AG04450 (cell line): ENCODE measurements around the gene MALRD1. TPM values are rescaled to one million over a fixed set of nuclear protein-coding genes. Genes with fewer than 3 reads are reported as not detected.

Source experiments
- CTCF ChIA-PET: fragments of 300-600, 350-600 bp; formaldehyde crosslinking; extraction: SDS; loops from one replicate; lab custom pipeline; 2022; ENCODE audit warnings: antibody characterized with exemption, inconsistent platforms; lab: Charles Lee
- POLR2A ChIA-PET: fragments of 350-600 bp; formaldehyde crosslinking; extraction: SDS; loops from one replicate; lab custom pipeline; 2021; ENCODE audit warnings: antibody characterized with exemption, inconsistent platforms; lab: Yijun Ruan, JAX
- DNase-seq: peaks from one replicate; pipeline ENCODE4 v3.0.0-alpha.2; 2011; ENCODE audit warnings: low read depth, low spot score
- H3K27ac ChIP-seq: one replicate; pipeline ENCODE4 v1.5.1; 2012; ENCODE audit warnings: low read depth, low read length, control low read depth
- H3K27me3 ChIP-seq: one replicate; pipeline ENCODE4 v1.6.0; 2012; ENCODE audit warnings: low read length; ENCODE audit not compliant: control insufficient read depth, insufficient read depth
- H3K4me3 ChIP-seq: 2 replicates; pipeline ENCODE4 v1.5.1; 2011; ENCODE audit warnings: mild to moderate bottlenecking, low read depth, low read length, control low read depth
- H3K9me3 ChIP-seq: 2 replicates; pipeline ENCODE4 v1.5.1; 2012; ENCODE audit warnings: low read length; ENCODE audit not compliant: control insufficient read depth, insufficient read depth
- polyA plus RNA-seq: library from polyadenylated mRNA; depleted of rRNA; stranded (reverse); fragments of >200 nt; gene quantifications from 2 replicates; pipeline ENCODE4 v1.2.3, GENCODE V29; 2011
- TF ChIP-seq, protein P1 (sequence below): IDR thresholded peaks from 2 replicates; pipeline ENCODE4 v1.5.1; 2011; ENCODE audit warnings: low read depth, low read length, control low read depth, inconsistent platforms

MALRD1 gene
- polyA plus RNA-seq, 1 experiment, result 2.4 TPM

DNA sequence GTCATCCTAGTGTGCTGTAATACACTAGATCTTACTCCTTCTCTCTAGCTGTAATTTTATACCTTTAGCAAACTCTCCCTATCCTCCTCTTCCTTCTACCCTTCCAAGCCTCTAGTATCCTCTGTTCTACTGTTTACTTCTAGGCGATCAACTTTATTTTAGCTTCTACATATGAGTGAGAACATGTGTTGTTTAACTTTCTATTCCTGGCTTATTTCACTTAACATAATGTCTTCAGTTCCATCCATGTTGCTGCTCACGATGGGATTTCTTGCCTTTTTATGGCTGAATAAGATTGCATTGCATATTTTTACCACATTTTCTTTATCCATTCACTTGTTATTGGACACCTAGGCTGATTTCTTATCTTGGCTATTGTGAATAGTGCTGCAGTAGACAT is 318.6 kb downstream of the MALRD1 start:
- ChIA-PET CTCF (no interaction called here), POLR2A (no interaction called here)
- TF ChIP-seq, protein P1, sequence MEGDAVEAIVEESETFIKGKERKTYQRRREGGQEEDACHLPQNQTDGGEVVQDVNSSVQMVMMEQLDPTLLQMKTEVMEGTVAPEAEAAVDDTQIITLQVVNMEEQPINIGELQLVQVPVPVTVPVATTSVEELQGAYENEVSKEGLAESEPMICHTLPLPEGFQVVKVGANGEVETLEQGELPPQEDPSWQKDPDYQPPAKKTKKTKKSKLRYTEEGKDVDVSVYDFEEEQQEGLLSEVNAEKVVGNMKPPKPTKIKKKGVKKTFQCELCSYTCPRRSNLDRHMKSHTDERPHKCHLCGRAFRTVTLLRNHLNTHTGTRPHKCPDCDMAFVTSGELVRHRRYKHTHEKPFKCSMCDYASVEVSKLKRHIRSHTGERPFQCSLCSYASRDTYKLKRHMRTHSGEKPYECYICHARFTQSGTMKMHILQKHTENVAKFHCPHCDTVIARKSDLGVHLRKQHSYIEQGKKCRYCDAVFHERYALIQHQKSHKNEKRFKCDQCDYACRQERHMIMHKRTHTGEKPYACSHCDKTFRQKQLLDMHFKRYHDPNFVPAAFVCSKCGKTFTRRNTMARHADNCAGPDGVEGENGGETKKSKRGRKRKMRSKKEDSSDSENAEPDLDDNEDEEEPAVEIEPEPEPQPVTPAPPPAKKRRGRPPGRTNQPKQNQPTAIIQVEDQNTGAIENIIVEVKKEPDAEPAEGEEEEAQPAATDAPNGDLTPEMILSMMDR, result no peak
- H3K4me3 ChIP-seq, result no peak overlapping the region
- H3K9me3 ChIP-seq, result no peaks in the 10 kb centered on the region
- DNase-seq, result no peak
- no peak overlapping the region for H3K27ac ChIP-seq
- H3K27me3 ChIP-seq, result no peaks in the 10 kb centered on the region

DNA sequence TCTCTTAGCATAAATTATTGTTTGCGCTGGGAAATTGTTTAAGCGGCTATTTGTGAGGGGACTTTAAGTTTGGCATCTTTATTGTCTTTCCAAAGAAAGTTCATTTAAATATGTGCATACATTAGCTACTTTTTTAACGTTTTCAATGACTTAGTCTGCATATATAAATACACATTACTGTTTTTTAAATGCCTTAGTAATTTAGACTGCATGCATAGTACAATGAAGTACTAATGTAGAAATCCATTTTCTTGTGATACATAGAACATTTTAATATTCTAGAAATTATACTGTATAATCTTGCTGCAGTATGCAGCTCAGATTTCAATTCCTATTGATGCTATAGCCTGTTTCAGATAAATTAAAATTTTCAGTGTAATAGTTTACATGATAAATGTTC is 325.4 kb downstream of the MALRD1 start:
- Histone ChIP-seq H3K27me3 (no peaks in the 10 kb centered on the region), H3K27ac (no peak overlapping the region), H3K9me3 (no peaks in the 10 kb centered on the region), H3K4me3 (no peak overlapping the region)
- TF ChIP-seq, protein P1, result no peak
- ChIA-PET POLR2A (no interaction called here), CTCF (no interaction called here)
- no peak for DNase-seq

DNA sequence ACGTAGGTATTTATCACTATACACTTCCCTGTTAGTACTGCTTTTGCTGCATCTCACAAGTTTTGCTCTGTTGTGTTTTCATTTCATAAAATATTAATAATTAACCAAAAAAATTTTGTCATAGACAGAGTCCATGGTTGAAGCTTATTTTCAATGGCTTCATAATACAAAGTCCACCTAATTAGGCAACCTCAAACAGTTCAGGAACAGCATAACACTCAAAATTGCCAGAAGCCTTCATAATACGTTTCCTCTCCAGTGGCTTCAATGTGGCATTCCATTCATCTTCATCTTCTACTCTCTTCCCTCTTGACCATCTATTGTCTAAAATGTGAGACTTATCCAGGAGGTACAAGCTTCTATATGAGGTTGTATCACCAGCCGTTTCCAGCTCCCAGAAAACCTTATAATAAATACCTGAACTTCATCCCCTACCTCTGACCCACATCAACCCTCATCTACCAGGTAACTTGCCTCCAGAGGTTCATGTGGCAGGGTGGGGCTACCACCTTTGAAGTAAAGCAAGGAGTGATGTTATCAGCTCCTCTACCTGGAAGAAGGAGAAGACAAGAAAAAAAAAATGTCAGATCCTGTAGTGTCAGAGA is 337.3 kb downstream of the MALRD1 start:
- no peak for DNase-seq
- H3K27me3 ChIP-seq, result no peaks in the 10 kb centered on the region
- H3K9me3 ChIP-seq, result no peaks in the 10 kb centered on the region
- POLR2A ChIA-PET, result no interaction called here
- TF ChIP-seq, protein P1, result no peak
- H3K4me3 ChIP-seq, result no peak overlapping the region
- CTCF ChIA-PET, result no interaction called here
- no peak overlapping the region for H3K27ac ChIP-seq

DNA sequence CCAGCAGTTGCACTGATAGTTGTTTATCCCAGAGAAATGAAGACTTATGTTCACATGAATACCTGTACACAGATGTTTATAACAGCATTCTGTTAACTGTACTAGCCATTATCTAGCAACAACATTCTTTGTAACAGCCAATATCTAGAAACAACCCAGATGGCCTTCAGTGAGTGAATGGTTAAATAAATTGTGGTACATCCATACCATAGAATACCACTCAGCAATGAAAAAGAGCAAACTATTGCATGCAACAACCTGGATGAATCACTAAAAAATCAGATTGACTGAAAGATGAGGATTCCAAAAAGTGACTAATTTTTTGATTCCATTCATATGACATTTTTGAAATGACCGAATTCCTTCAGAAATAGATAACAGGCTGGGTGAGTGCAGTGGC is 360.3 kb downstream of the MALRD1 start:
- H3K27me3 ChIP-seq, result no peaks in the 10 kb centered on the region
- TF ChIP-seq, protein P1, result no peak
- ChIA-PET CTCF (no interaction called here), POLR2A (no interaction called here)
- H3K9me3 ChIP-seq, result no peaks in the 10 kb centered on the region
- no peak overlapping the region for H3K4me3 ChIP-seq
- H3K27ac ChIP-seq, result no peak overlapping the region
- DNase-seq, result no peak

DNA sequence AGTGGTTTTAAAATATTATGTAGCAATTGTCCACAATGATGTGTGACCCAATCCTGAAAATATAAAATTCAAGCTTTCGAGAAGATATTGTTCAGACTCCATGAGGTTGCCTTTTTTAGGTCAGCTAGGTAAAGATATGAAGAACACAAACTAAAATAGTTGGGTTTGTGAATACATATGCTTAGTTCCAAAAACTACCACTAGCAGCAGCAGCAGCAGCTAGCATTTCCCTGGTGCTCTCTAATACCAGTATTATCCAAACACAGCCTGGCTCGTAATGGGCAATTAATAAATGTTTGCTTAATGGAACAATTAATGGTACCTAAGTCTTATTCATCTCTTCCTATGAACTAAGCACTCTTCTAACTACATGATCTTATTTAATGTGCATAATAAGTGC is 362.5 kb downstream of the MALRD1 start:
- ChIA-PET CTCF (interaction anchor here (0.6 to 3.2 kb wide), 21 partner anchors 8 to 1444 kb away, joined by 3 to 52 read pairs (median 5); no protein-coding TSS in a partner anchor), POLR2A (no interaction called here)
- no peaks in the 10 kb centered on the region for H3K27me3 ChIP-seq
- no peaks in the 10 kb centered on the region for H3K9me3 ChIP-seq
- TF ChIP-seq, protein P1, result peak; percentile 32
- no peak overlapping the region for H3K4me3 ChIP-seq
- no peak for DNase-seq
- H3K27ac ChIP-seq, result no peak overlapping the region
